ENCODE results near the gene EPAS1.

The EPAS1 gene

GRCh38 chr2:46386763-46387162 lies 89.6 kb downstream of the EPAS1 start:
- no peak for TF ChIP-seq CTCF (conservative IDR thresholded peaks at IDR 0.05)
- no peak overlapping the region for H3K27ac ChIP-seq

- no peak overlapping the region for H3K27ac ChIP-seq
- no peak for TF ChIP-seq CTCF (conservative IDR thresholded peaks at IDR 0.05)
Measured at GRCh38 chr2:46387292-46387691, 90.1 kb downstream of the EPAS1 start.

- TF ChIP-seq CTCF (conservative IDR thresholded peaks at IDR 0.05) = no peak
- H3K27ac ChIP-seq = no peak overlapping the region
Measured at GRCh38 chr2:46387886-46388515, 90.8 kb downstream of the EPAS1 start.

- H3K27ac ChIP-seq = no peak overlapping the region
Measured at GRCh38 chr2:46388881-46389280, 91.7 kb downstream of the EPAS1 start.

GRCh38 chr2:46389417-46389916 lies 92.3 kb downstream of the EPAS1 start:
- TF ChIP-seq CTCF (conservative IDR thresholded peaks at IDR 0.05) = no peak
- no peak overlapping the region for H3K27ac ChIP-seq

More at GRCh38 chr2:46388881-46389280, 91.7 kb downstream of the EPAS1 start:
- no peak for TF ChIP-seq CTCF (conservative IDR thresholded peaks at IDR 0.05)

GRCh38 chr2:46390036-46390435 lies 92.8 kb downstream of the EPAS1 start:
- H3K27ac ChIP-seq = no peak overlapping the region
- no peak for TF ChIP-seq CTCF (conservative IDR thresholded peaks at IDR 0.05)

GRCh38 chr2:46390901-46391395 lies 93.7 kb downstream of the EPAS1 start:
- H3K27ac ChIP-seq = no peak overlapping the region
- no peak for TF ChIP-seq CTCF (conservative IDR thresholded peaks at IDR 0.05)

Measured in VCaP (cell line).